ENCODE results near the gene SLC30A4. TPM values are rescaled to one million over a fixed set of nuclear protein-coding genes. Genes with fewer than 3 reads are reported as not detected.

Gene SLC30A4
- total and polyA plus RNA-seq, 2 donors (not counting 1 experiment from before 2014, with no cell fraction given), result 6.7 to 12.2 TPM

- Histone ChIP-seq H3K4me1 (ENCODE audit: control insufficient read depth, extremely low read depth, insufficient read depth, low read length) (peaks cover 20% of the 10 kb centered on the region), H4K20me1 (ENCODE audit: control insufficient read depth, extremely low read depth, insufficient read depth, low read length) (no peaks in the 10 kb centered on the region), H3K79me2 (ENCODE audit: control insufficient read depth, insufficient read depth, low read length) (no peaks in the 10 kb centered on the region), H3K36me3 (ENCODE audit: control insufficient read depth, insufficient read depth, low read length) (no peaks in the 10 kb centered on the region), H2AFZ (ENCODE audit: low read length) (peak overlapping the region; percentile 75), H3K27me3 (ENCODE audit: control insufficient read depth, insufficient read depth, low read length) (no peaks in the 10 kb centered on the region), H3K9ac (ENCODE audit: insufficient read depth, low read length) (no peak overlapping the region), H3K4me3 (replicated peaks in 1 of 4; ENCODE audit: control extremely low read depth in 1 of 4, insufficient read depth in 1 of 4, low read depth in 3 of 4, low read length in 4 of 4) (peak overlapping the region; percentile 54 to 81 (median 66)), H3K27ac (ENCODE audit: insufficient read depth, low read length) (peak overlapping the region; percentile 23), H3K4me2 (ENCODE audit: extremely low read depth, insufficient read depth, low read length) (peak overlapping the region; percentile 98), H3K9me3 (ENCODE audit: control insufficient read depth, insufficient read depth, low read depth, low read length) (no peaks in the 10 kb centered on the region)
- TF ChIP-seq EZH2 (IDR thresholded peaks at IDR 0.05; ENCODE audit: low read length, missing control alignments) (no peak), CTCF (conservative IDR thresholded peaks at IDR 0.05 in 1 of 2, IDR thresholded peaks at IDR 0.05 in 1 of 2; ENCODE audit: low read depth in 1 of 2, low read length in 2 of 2) (peak; percentile 58 to 68)
- peak; percentile 60 to 84 for DNase-seq (ENCODE audit: low read depth in 2 of 2)
Observed at GRCh38 chr15:45457641-45458539, 64.7 kb downstream of the SLC30A4 start.

GRCh38 chr15:45457220-45457619, 65.3 kb downstream of the SLC30A4 start:
- DNase-seq (ENCODE audit: low read depth in 2 of 2), result no peak
- H3K79me2 ChIP-seq (ENCODE audit: control insufficient read depth, insufficient read depth, low read length), result no peaks in the 10 kb centered on the region
- peaks cover 20% of the 10 kb centered on the region for H3K4me1 ChIP-seq (ENCODE audit: control insufficient read depth, extremely low read depth, insufficient read depth, low read length)
- TF ChIP-seq EZH2 (IDR thresholded peaks at IDR 0.05; ENCODE audit: low read length, missing control alignments) (no peak), CTCF (conservative IDR thresholded peaks at IDR 0.05 in 1 of 2, IDR thresholded peaks at IDR 0.05 in 1 of 2; ENCODE audit: low read depth in 1 of 2, low read length in 2 of 2) (no peak)
- no peak overlapping the region for H3K9ac ChIP-seq (ENCODE audit: insufficient read depth, low read length)
- no peaks in the 10 kb centered on the region for H3K36me3 ChIP-seq (ENCODE audit: control insufficient read depth, insufficient read depth, low read length)
- H4K20me1 ChIP-seq (ENCODE audit: control insufficient read depth, extremely low read depth, insufficient read depth, low read length), result no peaks in the 10 kb centered on the region
- no peaks in the 10 kb centered on the region for H3K27me3 ChIP-seq (ENCODE audit: control insufficient read depth, insufficient read depth, low read length)
- no peak overlapping the region for H2AFZ ChIP-seq (ENCODE audit: low read length)
- H3K9me3 ChIP-seq (ENCODE audit: control insufficient read depth, insufficient read depth, low read depth, low read length), result no peaks in the 10 kb centered on the region
- H3K4me2 ChIP-seq (ENCODE audit: extremely low read depth, insufficient read depth, low read length), result peak overlapping the region; percentile 4
- H3K27ac ChIP-seq (ENCODE audit: insufficient read depth, low read length), result peak overlapping the region; percentile 83
- H3K4me3 ChIP-seq (replicated peaks in 1 of 4; ENCODE audit: control extremely low read depth in 1 of 4, insufficient read depth in 1 of 4, low read depth in 3 of 4, low read length in 4 of 4), result no peak overlapping the region

GRCh38 chr15:45456212-45457106, 66.1 kb downstream of the SLC30A4 start:
- no peaks in the 10 kb centered on the region for H4K20me1 ChIP-seq (ENCODE audit: control insufficient read depth, extremely low read depth, insufficient read depth, low read length)
- DNase-seq (ENCODE audit: low read depth in 2 of 2), result peak; percentile 99 to 100
- TF ChIP-seq EZH2 (IDR thresholded peaks at IDR 0.05; ENCODE audit: low read length, missing control alignments) (no peak), CTCF (conservative IDR thresholded peaks at IDR 0.05 in 1 of 2, IDR thresholded peaks at IDR 0.05 in 1 of 2; ENCODE audit: low read depth in 1 of 2, low read length in 2 of 2) (no peak)
- H3K79me2 ChIP-seq (ENCODE audit: control insufficient read depth, insufficient read depth, low read length), result no peaks in the 10 kb centered on the region
- peak overlapping the region; percentile 48 for H3K9ac ChIP-seq (ENCODE audit: insufficient read depth, low read length)
- no peaks in the 10 kb centered on the region for H3K36me3 ChIP-seq (ENCODE audit: control insufficient read depth, insufficient read depth, low read length)
- no peak overlapping the region for H3K4me3 ChIP-seq (replicated peaks in 1 of 4; ENCODE audit: control extremely low read depth in 1 of 4, insufficient read depth in 1 of 4, low read depth in 3 of 4, low read length in 4 of 4)
- no peaks in the 10 kb centered on the region for H3K27me3 ChIP-seq (ENCODE audit: control insufficient read depth, insufficient read depth, low read length)
- no peak overlapping the region for H2AFZ ChIP-seq (ENCODE audit: low read length)
- H3K4me2 ChIP-seq (ENCODE audit: extremely low read depth, insufficient read depth, low read length), result peak overlapping the region; percentile 4
- H3K4me1 ChIP-seq (ENCODE audit: control insufficient read depth, extremely low read depth, insufficient read depth, low read length), result peaks cover 20% of the 10 kb centered on the region
- peak overlapping the region; percentile 83 for H3K27ac ChIP-seq (ENCODE audit: insufficient read depth, low read length)
- H3K9me3 ChIP-seq (ENCODE audit: control insufficient read depth, insufficient read depth, low read depth, low read length), result no peaks in the 10 kb centered on the region

Data from fibroblast of lung (primary cell).